HG03135 (cell line): Measurements from ENCODE around the gene NCCRP1.

Experiments used
- ATAC-seq: cut with Tn5 transposase; IDR thresholded peaks from one replicate; pipeline ENCODE4 v1.9.1; 2021; ENCODE audit warnings: mild to moderate bottlenecking, moderate library complexity; ENCODE audit not compliant: unreplicated experiment

The NCCRP1 gene

GRCh38 chr19:39164289-39164688 lies 32.5 kb upstream of the NCCRP1 start:
- ATAC-seq, result no peak

- ATAC-seq, result no peak
These were observed 30.9 kb upstream of the NCCRP1 start for GRCh38 chr19:39165857-39166256.

GRCh38 chr19:39166571-39167391 lies 30.0 kb upstream of the NCCRP1 start:
- no peak for ATAC-seq

GRCh38 chr19:39167461-39168257 lies 29.1 kb upstream of the NCCRP1 start:
- ATAC-seq, result no peak

GRCh38 chr19:39168258-39169142 lies 28.3 kb upstream of the NCCRP1 start:
- no peak for ATAC-seq

GRCh38 chr19:39169143-39169810 lies 27.5 kb upstream of the NCCRP1 start:
- no peak for ATAC-seq

GRCh38 chr19:39170386-39171231 lies 26.2 kb upstream of the NCCRP1 start:
- no peak for ATAC-seq

- no peak for ATAC-seq
These were observed 25.0 kb upstream of the NCCRP1 start for GRCh38 chr19:39171479-39172465.

- no peak for ATAC-seq
These were observed 23.9 kb upstream of the NCCRP1 start for GRCh38 chr19:39172700-39173501.

- ATAC-seq, result no peak
These were observed 23.2 kb upstream of the NCCRP1 start for GRCh38 chr19:39173502-39173991.

- ATAC-seq, result no peak
These were observed 22.6 kb upstream of the NCCRP1 start for GRCh38 chr19:39174142-39174541.

- no peak for ATAC-seq
These were observed 21.9 kb upstream of the NCCRP1 start for GRCh38 chr19:39174558-39175544.

GRCh38 chr19:39175564-39175963 lies 21.2 kb upstream of the NCCRP1 start:
- no peak for ATAC-seq

- no peak for ATAC-seq
These were observed 19.6 kb upstream of the NCCRP1 start for GRCh38 chr19:39177110-39177699.

GRCh38 chr19:39177736-39178135 lies 19.0 kb upstream of the NCCRP1 start:
- no peak for ATAC-seq
